Ovary (tissue), 9 donors: ENCODE measurements around the gene HLA-B. TPM values are rescaled to one million over a fixed set of nuclear protein-coding genes. Genes with fewer than 3 reads are reported as not detected.

Experiments used
- DNase-seq, 5 donors: peaks; one replicate each; pipeline ENCODE4 v3.0.0-alpha.2; 2019 to 2020
- H3K27ac ChIP-seq, 2 donors: fragments of 200-600 bp; one replicate each; pipeline versions ENCODE4 v1.5.1 to v1.8.0; 2019 to 2022
- H3K27me3 ChIP-seq: fragments of 200-600 bp; one replicate; pipeline ENCODE4 v1.8.0; 2022
- H3K36me3 ChIP-seq: fragments of 200-600 bp; sonication (generic); one replicate; pipeline ENCODE4 v1.5.1; 2019
- H3K4me1 ChIP-seq: one replicate; pipeline ENCODE4 v1.8.1; 2013; ENCODE audit warnings: mild to moderate bottlenecking, moderate library complexity; ENCODE audit not compliant: insufficient read depth
- H3K4me3 ChIP-seq: fragments of 200-600 bp; sonication (generic); one replicate; pipeline ENCODE4 v1.5.1; 2017
- H3K9me3 ChIP-seq, 2 donors: fragments of 200-600 bp in 1 of 2; sonication (generic) in 1 of 2; one replicate each; pipeline versions ENCODE4 v1.5.1 to v1.8.1; 2013 to 2019; ENCODE audit warnings: mild to moderate bottlenecking in 1 of 2, moderate library complexity in 1 of 2
- EP300 ChIP-seq: sonication (generic); formaldehyde crosslinking; IDR thresholded peaks from one replicate; pipeline ENCODE4 v1.6.1; 2017; ENCODE audit warnings: antibody characterized with exemption
- POLR2A ChIP-seq: fragments of 450-650 bp; IDR thresholded peaks from one replicate; pipeline ENCODE4 v1.6.1; 2017; ENCODE audit warnings: antibody characterized with exemption, mild to moderate bottlenecking, moderate library complexity
- WGBS, 3 donors: extraction: QIAGEN DNeasy Blood & Tissue Kit in 1 of 3; methylation state at CpG; one replicate each; pipeline versions ENCODE4 v1.1.5 to v1.1.7; 2013 to 2017; 5-methylcytosine and 5-hydroxymethylcytosine counted together
- intact Hi-C, 4 donors: fragments of 100-400 bp; cut with DNase I; formaldehyde crosslinking; loops; one replicate each; pipeline versions ENCODE4 v1.11.0 to v1.15.1; 2022 to 2023
- microRNA-seq, 3 donors: library from miRNA; unstranded; fragments of <30 nt; microRNA quantifications; one replicate each; pipeline versions ENCODE4 to v1.2.0, GENCODE V29; 2019 to 2020
- polyA plus RNA-seq, 2 donors: library from polyadenylated mRNA; stranded (reverse); fragments of 200-250 nt in 1 of 2; fragments of 350-450 nt in 1 of 2; fragmentation: Illumina TruSeq in 1 of 2; extraction: RNeasy Lipid Tissue Mini Kit (QIAGEN cat#74804) in 1 of 2; gene quantifications; one replicate each; pipeline ENCODE4 v1.2.3, GENCODE V29; 2013 to 2014
- small RNA-seq: library from RNA; depleted of rRNA; stranded (forward); fragments of <200 nt; gene quantifications from one replicate; pipeline ENCODE3, GENCODE V24; 2016
- total RNA-seq, 7 donors: library from RNA; depleted of rRNA in 2 of 7; stranded (reverse); fragments of >200 nt in 2 of 7; fragmentation: NEBNext Ultra II Directional in 3 of 7; extraction: Animal tissue kit (Norgen Biotek cat#: 25700) in 3 of 7; gene quantifications; one replicate each; pipeline versions ENCODE4 v1.1.0 to v1.2.4, GENCODE V29; 2016 to 2023
- TF ChIP-seq, protein P1 (sequence below), 3 donors: fragments of 450-650 bp in 2 of 3; fragments of 200-600 bp in 1 of 3; IDR thresholded peaks; one replicate each; pipeline versions ENCODE4 v1.5.1 to v1.8.0; 2016 to 2022; ENCODE audit warnings: antibody characterized with exemption in 3 of 3, mild to moderate bottlenecking in 1 of 3
- donor health status: DM: no; HTN: no; CAD: no; lungs with moderate emphysema.
- donor health status: DM: no; HTN: no; CAD: no.
- donor health status: Bipolar disorder and iron deficiency.
- donor health status: DM: yes; HTN: yes; CAD: no.
- donor health status: DM: no; HTN: no; CAD: no.
- donor health status: DM: yes; HTN: yes; CAD: no.

Gene HLA-B
- total and polyA plus RNA-seq, 9 donors: 358 to 2,036 (median 530) TPM

DNA sequence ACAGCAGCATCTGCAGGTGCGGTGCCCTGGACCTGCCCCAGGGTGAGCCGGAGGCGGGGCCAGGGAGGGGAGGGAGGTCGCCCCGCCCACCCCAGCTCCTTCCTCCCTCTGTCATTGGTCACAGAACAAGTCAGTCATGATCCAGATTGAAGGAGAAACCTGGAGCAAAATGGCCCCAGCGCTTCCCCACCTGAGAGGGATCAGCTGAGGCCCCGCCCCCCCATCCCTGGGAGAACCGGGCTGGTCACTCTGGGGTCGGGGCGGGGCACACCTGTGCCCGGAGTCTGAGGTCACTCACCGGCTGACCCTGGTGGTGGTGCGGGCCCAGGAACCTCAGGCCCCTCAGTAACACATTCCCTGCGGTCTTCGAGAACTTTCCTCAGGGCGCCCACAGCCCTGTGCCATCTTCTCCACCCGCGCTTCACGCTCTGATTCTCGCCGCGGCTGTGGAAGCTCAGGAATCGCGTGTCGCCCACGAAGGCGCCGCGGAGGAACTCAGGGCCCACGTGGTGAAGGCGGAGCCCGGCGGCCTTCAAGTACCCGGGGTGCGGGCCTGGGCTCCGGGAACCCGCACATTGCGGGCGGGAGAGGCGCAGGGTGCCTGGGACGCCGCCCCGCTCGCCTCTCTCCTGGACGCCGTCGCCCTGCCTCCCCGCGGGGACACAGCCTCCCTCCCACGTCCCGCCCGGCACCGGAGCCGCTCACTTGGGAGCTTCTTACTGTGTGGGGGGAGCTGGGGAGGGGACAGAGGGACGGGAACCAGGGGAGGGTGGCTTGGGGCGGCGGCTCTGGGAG lies 48.7 kb downstream of the HLA-B start:
- 5 to 25% (median 5%) methylated on average over 5 to 56 of the region's 57 CpGs for WGBS, 3 donors
- Histone ChIP-seq H3K36me3 (no peaks in the 10 kb centered on the region), H3K27ac (no peak overlapping the region), H3K4me1 (no peaks in the 10 kb centered on the region), H3K4me3 (peak overlapping the region; percentile 10), H3K9me3 (no peaks in the 10 kb centered on the region), H3K27me3 (no peaks in the 10 kb centered on the region)
- intact Hi-C loops: no loop called here
- DNase-seq: peak in 1 of 5 donors; percentile 13
- TF ChIP-seq EP300: no peak

DNA sequence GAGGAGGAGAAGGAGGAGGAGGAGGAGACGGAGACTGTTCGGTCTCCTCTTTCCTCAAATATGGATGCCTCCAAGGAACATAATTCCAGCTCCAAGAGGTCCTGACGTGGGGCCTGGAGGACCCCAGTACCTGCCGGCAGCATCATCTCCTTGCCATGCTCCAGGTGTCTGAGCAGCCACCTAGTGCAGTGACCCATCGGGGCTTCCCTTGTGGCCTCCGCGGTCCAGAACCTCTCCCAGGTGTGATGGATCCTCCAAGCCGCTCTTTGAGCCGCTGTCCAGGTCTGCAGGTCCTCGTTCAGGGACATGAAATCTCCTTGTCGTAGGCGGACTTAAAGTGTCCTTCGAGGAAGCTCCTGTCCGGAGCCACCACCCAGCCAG lies 49.3 kb downstream of the HLA-B start:
- TF ChIP-seq EP300 (no peak), POLR2A (no peak)
- intact Hi-C loops: no loop called here
- Histone ChIP-seq H3K27ac (no peak overlapping the region), H3K27me3 (no peaks in the 10 kb centered on the region), H3K9me3 (no peaks in the 10 kb centered on the region), H3K4me3 (no peak overlapping the region), H3K4me1 (no peaks in the 10 kb centered on the region), H3K36me3 (no peaks in the 10 kb centered on the region)
- WGBS, 3 donors: 56 to 72% (median 57%) methylated on average over 14 of the region's 14 CpGs
- no peak for DNase-seq

DNA sequence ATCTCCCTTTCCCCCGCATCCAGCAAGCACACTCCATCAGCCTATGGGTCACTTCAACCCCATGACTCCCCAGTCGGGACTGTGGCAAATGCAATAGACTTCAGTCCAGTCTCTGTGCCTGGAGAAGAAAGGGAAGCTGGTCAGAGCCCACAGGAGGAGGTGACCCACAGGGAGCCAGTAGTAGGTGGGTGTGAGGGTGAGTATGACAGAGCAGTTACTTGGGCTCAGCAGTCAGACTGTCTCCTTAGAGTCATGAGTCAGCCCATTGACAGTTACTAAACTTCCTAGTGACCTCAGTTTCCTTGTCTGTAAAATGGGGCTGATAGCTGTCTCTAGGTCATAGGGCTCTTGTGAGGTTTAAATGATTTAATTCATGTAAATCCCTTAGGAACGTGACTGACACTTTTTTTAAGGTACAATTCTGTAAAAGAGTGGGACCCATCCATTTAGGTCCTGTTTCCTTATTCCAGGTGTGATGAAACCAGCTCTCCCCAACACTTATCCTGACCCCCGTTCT lies 51.2 kb downstream of the HLA-B start:
- Histone ChIP-seq H3K27me3 (no peaks in the 10 kb centered on the region), H3K4me3 (no peak overlapping the region), H3K9me3 (no peaks in the 10 kb centered on the region), H3K4me1 (no peaks in the 10 kb centered on the region), H3K36me3 (no peaks in the 10 kb centered on the region), H3K27ac (no peak overlapping the region)
- TF ChIP-seq, protein P1, sequence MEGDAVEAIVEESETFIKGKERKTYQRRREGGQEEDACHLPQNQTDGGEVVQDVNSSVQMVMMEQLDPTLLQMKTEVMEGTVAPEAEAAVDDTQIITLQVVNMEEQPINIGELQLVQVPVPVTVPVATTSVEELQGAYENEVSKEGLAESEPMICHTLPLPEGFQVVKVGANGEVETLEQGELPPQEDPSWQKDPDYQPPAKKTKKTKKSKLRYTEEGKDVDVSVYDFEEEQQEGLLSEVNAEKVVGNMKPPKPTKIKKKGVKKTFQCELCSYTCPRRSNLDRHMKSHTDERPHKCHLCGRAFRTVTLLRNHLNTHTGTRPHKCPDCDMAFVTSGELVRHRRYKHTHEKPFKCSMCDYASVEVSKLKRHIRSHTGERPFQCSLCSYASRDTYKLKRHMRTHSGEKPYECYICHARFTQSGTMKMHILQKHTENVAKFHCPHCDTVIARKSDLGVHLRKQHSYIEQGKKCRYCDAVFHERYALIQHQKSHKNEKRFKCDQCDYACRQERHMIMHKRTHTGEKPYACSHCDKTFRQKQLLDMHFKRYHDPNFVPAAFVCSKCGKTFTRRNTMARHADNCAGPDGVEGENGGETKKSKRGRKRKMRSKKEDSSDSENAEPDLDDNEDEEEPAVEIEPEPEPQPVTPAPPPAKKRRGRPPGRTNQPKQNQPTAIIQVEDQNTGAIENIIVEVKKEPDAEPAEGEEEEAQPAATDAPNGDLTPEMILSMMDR (IDR thresholded peaks at IDR 0.05): no peak
- TF ChIP-seq POLR2A (no peak), EP300 (no peak)
- intact Hi-C loops: no loop called here
- WGBS, 3 donors: 53 to 88% (median 80%) methylated on average over 4 of the region's 4 CpGs
- no peak for DNase-seq

DNA sequence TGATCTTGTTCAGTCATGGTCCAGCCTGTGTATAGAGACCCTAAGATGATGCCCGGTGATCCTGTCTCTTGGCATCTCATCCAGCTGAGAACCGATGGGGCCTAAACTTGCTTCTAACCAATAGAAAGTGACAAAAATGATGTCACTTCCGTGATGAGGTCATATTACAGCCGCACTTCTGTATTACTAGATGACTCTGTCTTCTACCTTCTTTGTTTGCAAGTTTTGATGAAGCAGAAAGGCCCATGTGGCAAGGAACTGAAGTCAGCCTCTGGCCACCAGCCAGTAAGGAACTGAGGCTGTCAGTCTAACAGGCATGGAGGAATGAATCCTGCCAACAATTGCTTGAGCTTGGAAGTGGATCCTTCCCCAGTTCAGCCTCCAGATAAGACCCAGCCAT lies 52.3 kb downstream of the HLA-B start:
- Histone ChIP-seq H3K36me3 (no peaks in the 10 kb centered on the region), H3K4me3 (no peak overlapping the region), H3K9me3 (no peaks in the 10 kb centered on the region), H3K27ac (no peak overlapping the region), H3K4me1 (no peaks in the 10 kb centered on the region), H3K27me3 (no peaks in the 10 kb centered on the region)
- intact Hi-C loops: no loop called here
- DNase-seq: no peak
- WGBS, 3 donors: 57 to 73% (median 70%) methylated on average over 4 of the region's 4 CpGs
- no peak for TF ChIP-seq EP300
- TF ChIP-seq POLR2A: no peak
- TF ChIP-seq, protein P1 (IDR thresholded peaks at IDR 0.05): no peak

Small RNAs within 50 kb of the gene (microRNA-seq; reads per million reads assigned to microRNA genes)
- 0 to 0.18 (median 0) reads per million in 3 donors for gene MIR6891

Small RNAs within 50 kb of the gene (small RNA-seq; reads per million reads assigned to genes)
- not detected for gene HLA-S
- not detected for gene MIR6891
- not detected for gene RF00019
- not detected for gene RNU6-283P

Other genes starting within 250 kb of the HLA-B start
- not detected for gene C6orf15, start 244.6 kb downstream of the HLA-B start, total RNA-seq
- not detected for gene C6orf15, start 244.6 kb downstream of the HLA-B start, polyA plus RNA-seq
- gene PSORS1C1, start 242.4 kb downstream of the HLA-B start, total RNA-seq: 1 to 10 TPM in 5 of 7 donors, under 1 TPM in 2; 0.45 to 7.7 (median 2.2) TPM
- 1 to 10 TPM; 3.8 to 7.8 TPM for gene PSORS1C1, start 242.4 kb downstream of the HLA-B start, polyA plus RNA-seq
- gene CDSN, start 236.7 kb downstream of the HLA-B start, total RNA-seq: under 1 TPM in 1 of 7 donors, not detected in 6; 0.34 TPM
- under 1 TPM in 1 of 2 donors, not detected in 1; 0.05 TPM for gene CDSN, start 236.7 kb downstream of the HLA-B start, polyA plus RNA-seq
- not detected for gene PSORS1C2, start 218.1 kb downstream of the HLA-B start, total RNA-seq
- not detected for gene PSORS1C2, start 218.1 kb downstream of the HLA-B start, polyA plus RNA-seq
- 10 to 100 TPM; 11.2 to 31.5 (median 25.6) TPM for gene CCHCR1, start 199.4 kb downstream of the HLA-B start, total RNA-seq
- 10 to 100 TPM; 11.9 to 21.2 TPM for gene CCHCR1, start 199.4 kb downstream of the HLA-B start, polyA plus RNA-seq
- gene TCF19, start 198.6 kb downstream of the HLA-B start, total RNA-seq: 1 to 10 TPM; 3.9 to 9.9 (median 6.7) TPM
- gene TCF19, start 198.6 kb downstream of the HLA-B start, polyA plus RNA-seq: 1 to 10 TPM; 7.1 to 7.2 TPM
- gene POU5F1, start 186.5 kb downstream of the HLA-B start, total RNA-seq: 10 to 100 TPM in 1 of 7 donors, 1 to 10 TPM in 3, under 1 TPM in 2, not detected in 1; 0.28 to 61.2 (median 3.6) TPM
- under 1 TPM; 0.25 to 0.41 TPM for gene POU5F1, start 186.5 kb downstream of the HLA-B start, polyA plus RNA-seq
- 100 to 1,000 TPM; 195 to 480 (median 354) TPM for gene HLA-C, start 85.1 kb downstream of the HLA-B start, total RNA-seq
- 100 to 1,000 TPM; 306 to 700 TPM for gene HLA-C, start 85.1 kb downstream of the HLA-B start, polyA plus RNA-seq
- 10 to 100 TPM; 15.8 to 48.9 (median 24.5) TPM for gene MICA, start 46.4 kb upstream of the HLA-B start, total RNA-seq
- 10 to 100 TPM; 31.1 to 33.2 TPM for gene MICA, start 46.4 kb upstream of the HLA-B start, polyA plus RNA-seq
- 1 to 10 TPM in 4 of 7 donors, under 1 TPM in 3; 0.57 to 1.7 (median 1.3) TPM for gene MICB, start 141.0 kb upstream of the HLA-B start, total RNA-seq
- 10 to 100 TPM in 1 of 2 donors, under 1 TPM in 1; 0.48 to 10.6 TPM for gene MICB, start 141.0 kb upstream of the HLA-B start, polyA plus RNA-seq
- not detected for gene MCCD1, start 171.8 kb upstream of the HLA-B start, total RNA-seq
- not detected for gene MCCD1, start 171.8 kb upstream of the HLA-B start, polyA plus RNA-seq
- gene DDX39B, start 184.8 kb upstream of the HLA-B start, total RNA-seq: 100 to 1,000 TPM; 212 to 404 (median 362) TPM
- gene DDX39B, start 184.8 kb upstream of the HLA-B start, polyA plus RNA-seq: 100 to 1,000 TPM; 219 to 278 TPM
- 1 to 10 TPM in 6 of 7 donors, under 1 TPM in 1; 0.93 to 3.7 (median 2.3) TPM for gene ATP6V1G2, start 189.4 kb upstream of the HLA-B start, total RNA-seq
- gene ATP6V1G2, start 189.4 kb upstream of the HLA-B start, polyA plus RNA-seq: 1 to 10 TPM; 3.0 to 9.3 TPM
- gene NFKBIL1, start 190.4 kb upstream of the HLA-B start, total RNA-seq: 10 to 100 TPM; 23.6 to 32.4 (median 27.5) TPM
- gene NFKBIL1, start 190.4 kb upstream of the HLA-B start, polyA plus RNA-seq: 10 to 100 TPM in 1 of 2 donors, 1 to 10 TPM in 1; 8.2 to 46.0 TPM
- gene LTA, start 215.1 kb upstream of the HLA-B start, total RNA-seq: 1 to 10 TPM in 1 of 7 donors, under 1 TPM in 1, not detected in 5; 0.18 to 1.3 TPM
- gene LTA, start 215.1 kb upstream of the HLA-B start, polyA plus RNA-seq: under 1 TPM; 0.17 to 0.43 TPM
- gene TNF, start 218.4 kb upstream of the HLA-B start, total RNA-seq: 1 to 10 TPM in 2 of 7 donors, under 1 TPM in 3, not detected in 2; 0.24 to 3.0 (median 0.56) TPM
- gene TNF, start 218.4 kb upstream of the HLA-B start, polyA plus RNA-seq: 1 to 10 TPM in 1 of 2 donors, not detected in 1; 1.0 TPM
- gene LTB, start 225.2 kb upstream of the HLA-B start, total RNA-seq: 1 to 10 TPM in 1 of 7 donors, under 1 TPM in 3, not detected in 3; 0.42 to 1.8 (median 0.62) TPM
- under 1 TPM; 0.48 to 0.73 TPM for gene LTB, start 225.2 kb upstream of the HLA-B start, polyA plus RNA-seq
- 10 to 100 TPM in 3 of 7 donors, 1 to 10 TPM in 4; 3.8 to 34.0 (median 8.6) TPM for gene LST1, start 229.1 kb upstream of the HLA-B start, total RNA-seq
- gene LST1, start 229.1 kb upstream of the HLA-B start, polyA plus RNA-seq: 10 to 100 TPM in 1 of 2 donors, 1 to 10 TPM in 1; 8.1 to 12.2 TPM
- under 1 TPM in 1 of 7 donors, not detected in 6; 0.59 TPM for gene NCR3, start 235.8 kb upstream of the HLA-B start, total RNA-seq
- under 1 TPM in 1 of 2 donors, not detected in 1; 0.27 TPM for gene NCR3, start 235.8 kb upstream of the HLA-B start, polyA plus RNA-seq